H1 (cell line): ENCODE measurements around the gene AVPR1A. TPM values are rescaled to one million over a fixed set of nuclear protein-coding genes. Genes with fewer than 3 reads are reported as not detected.

Experiments
- FOSL1 ChIP-seq: IDR thresholded peaks from 2 replicates; pipeline ENCODE4 v1.6.1; 2011; ENCODE audit warnings: mild to moderate bottlenecking, low read depth, low read length, moderate library complexity; ENCODE audit not compliant: insufficient read depth
- KDM5A ChIP-seq: fragments of 200-600 bp; IDR thresholded peaks from 2 replicates; pipeline ENCODE4 v1.7.1; 2012; ENCODE audit warnings: mild to moderate bottlenecking, low read length, inconsistent platforms, mixed read lengths
- POLR2AphosphoS5 ChIP-seq: IDR thresholded peaks from 2 replicates; pipeline ENCODE4 v1.6.1; 2011; ENCODE audit warnings: low read depth, low read length
- RBBP5 ChIP-seq: IDR thresholded peaks from 2 replicates; pipeline ENCODE4 v1.7.1; 2012; ENCODE audit warnings: low read depth, mild to moderate bottlenecking, inconsistent platforms, low read length, moderate library complexity, borderline replicate concordance
- TEAD4 ChIP-seq: IDR thresholded peaks from 2 replicates; pipeline ENCODE4 v1.6.1; 2012; ENCODE audit warnings: low read depth, low read length, inconsistent platforms, mixed read lengths
- polyA plus RNA-seq, 7 experiments: library from polyadenylated mRNA; depleted of rRNA in 3 of 7; stranded (reverse) in 5 of 7; unstranded in 2 of 7; fragments of >200 nt in 5 of 7; fragments of 200-250 nt in 2 of 7; gene quantifications; 1 replicate in 5 of 7; 2 replicates in 1 of 7; 4 replicates in 1 of 7; pipeline versions ENCODE4 v1.2.1 to v1.2.3, GENCODE V29; 2011 to 2013; ENCODE audit warnings: missing spikeins in 2 of 7, mixed read lengths in 2 of 7
- total RNA-seq: library from RNA; stranded (reverse); fragmentation: NEBNext Ultra II Directional; extraction: Animal tissue kit (Norgen Biotek cat#: 25700); gene quantifications from 2 replicates; pipeline ENCODE4 v1.2.1, GENCODE V29; 2021
- TF ChIP-seq, protein P1 (sequence below): fragments of 300-600 bp; sonication (generic); IDR thresholded peaks from 2 replicates; pipeline ENCODE4 v1.7.1; 2012; ENCODE audit warnings: low read length, moderate library complexity, mild to moderate bottlenecking, inconsistent platforms; ENCODE audit not compliant: insufficient replicate concordance

AVPR1A gene
- total and polyA plus RNA-seq, 2 of the 8 experiments (the other 6 are each of a cell fraction or from before 2014, with no cell fraction given), result 0.14 to 0.20 TPM

GRCh38 chr12:63095369-63095980, 55.5 kb downstream of the AVPR1A start (continued):
- TF ChIP-seq, protein P1, sequence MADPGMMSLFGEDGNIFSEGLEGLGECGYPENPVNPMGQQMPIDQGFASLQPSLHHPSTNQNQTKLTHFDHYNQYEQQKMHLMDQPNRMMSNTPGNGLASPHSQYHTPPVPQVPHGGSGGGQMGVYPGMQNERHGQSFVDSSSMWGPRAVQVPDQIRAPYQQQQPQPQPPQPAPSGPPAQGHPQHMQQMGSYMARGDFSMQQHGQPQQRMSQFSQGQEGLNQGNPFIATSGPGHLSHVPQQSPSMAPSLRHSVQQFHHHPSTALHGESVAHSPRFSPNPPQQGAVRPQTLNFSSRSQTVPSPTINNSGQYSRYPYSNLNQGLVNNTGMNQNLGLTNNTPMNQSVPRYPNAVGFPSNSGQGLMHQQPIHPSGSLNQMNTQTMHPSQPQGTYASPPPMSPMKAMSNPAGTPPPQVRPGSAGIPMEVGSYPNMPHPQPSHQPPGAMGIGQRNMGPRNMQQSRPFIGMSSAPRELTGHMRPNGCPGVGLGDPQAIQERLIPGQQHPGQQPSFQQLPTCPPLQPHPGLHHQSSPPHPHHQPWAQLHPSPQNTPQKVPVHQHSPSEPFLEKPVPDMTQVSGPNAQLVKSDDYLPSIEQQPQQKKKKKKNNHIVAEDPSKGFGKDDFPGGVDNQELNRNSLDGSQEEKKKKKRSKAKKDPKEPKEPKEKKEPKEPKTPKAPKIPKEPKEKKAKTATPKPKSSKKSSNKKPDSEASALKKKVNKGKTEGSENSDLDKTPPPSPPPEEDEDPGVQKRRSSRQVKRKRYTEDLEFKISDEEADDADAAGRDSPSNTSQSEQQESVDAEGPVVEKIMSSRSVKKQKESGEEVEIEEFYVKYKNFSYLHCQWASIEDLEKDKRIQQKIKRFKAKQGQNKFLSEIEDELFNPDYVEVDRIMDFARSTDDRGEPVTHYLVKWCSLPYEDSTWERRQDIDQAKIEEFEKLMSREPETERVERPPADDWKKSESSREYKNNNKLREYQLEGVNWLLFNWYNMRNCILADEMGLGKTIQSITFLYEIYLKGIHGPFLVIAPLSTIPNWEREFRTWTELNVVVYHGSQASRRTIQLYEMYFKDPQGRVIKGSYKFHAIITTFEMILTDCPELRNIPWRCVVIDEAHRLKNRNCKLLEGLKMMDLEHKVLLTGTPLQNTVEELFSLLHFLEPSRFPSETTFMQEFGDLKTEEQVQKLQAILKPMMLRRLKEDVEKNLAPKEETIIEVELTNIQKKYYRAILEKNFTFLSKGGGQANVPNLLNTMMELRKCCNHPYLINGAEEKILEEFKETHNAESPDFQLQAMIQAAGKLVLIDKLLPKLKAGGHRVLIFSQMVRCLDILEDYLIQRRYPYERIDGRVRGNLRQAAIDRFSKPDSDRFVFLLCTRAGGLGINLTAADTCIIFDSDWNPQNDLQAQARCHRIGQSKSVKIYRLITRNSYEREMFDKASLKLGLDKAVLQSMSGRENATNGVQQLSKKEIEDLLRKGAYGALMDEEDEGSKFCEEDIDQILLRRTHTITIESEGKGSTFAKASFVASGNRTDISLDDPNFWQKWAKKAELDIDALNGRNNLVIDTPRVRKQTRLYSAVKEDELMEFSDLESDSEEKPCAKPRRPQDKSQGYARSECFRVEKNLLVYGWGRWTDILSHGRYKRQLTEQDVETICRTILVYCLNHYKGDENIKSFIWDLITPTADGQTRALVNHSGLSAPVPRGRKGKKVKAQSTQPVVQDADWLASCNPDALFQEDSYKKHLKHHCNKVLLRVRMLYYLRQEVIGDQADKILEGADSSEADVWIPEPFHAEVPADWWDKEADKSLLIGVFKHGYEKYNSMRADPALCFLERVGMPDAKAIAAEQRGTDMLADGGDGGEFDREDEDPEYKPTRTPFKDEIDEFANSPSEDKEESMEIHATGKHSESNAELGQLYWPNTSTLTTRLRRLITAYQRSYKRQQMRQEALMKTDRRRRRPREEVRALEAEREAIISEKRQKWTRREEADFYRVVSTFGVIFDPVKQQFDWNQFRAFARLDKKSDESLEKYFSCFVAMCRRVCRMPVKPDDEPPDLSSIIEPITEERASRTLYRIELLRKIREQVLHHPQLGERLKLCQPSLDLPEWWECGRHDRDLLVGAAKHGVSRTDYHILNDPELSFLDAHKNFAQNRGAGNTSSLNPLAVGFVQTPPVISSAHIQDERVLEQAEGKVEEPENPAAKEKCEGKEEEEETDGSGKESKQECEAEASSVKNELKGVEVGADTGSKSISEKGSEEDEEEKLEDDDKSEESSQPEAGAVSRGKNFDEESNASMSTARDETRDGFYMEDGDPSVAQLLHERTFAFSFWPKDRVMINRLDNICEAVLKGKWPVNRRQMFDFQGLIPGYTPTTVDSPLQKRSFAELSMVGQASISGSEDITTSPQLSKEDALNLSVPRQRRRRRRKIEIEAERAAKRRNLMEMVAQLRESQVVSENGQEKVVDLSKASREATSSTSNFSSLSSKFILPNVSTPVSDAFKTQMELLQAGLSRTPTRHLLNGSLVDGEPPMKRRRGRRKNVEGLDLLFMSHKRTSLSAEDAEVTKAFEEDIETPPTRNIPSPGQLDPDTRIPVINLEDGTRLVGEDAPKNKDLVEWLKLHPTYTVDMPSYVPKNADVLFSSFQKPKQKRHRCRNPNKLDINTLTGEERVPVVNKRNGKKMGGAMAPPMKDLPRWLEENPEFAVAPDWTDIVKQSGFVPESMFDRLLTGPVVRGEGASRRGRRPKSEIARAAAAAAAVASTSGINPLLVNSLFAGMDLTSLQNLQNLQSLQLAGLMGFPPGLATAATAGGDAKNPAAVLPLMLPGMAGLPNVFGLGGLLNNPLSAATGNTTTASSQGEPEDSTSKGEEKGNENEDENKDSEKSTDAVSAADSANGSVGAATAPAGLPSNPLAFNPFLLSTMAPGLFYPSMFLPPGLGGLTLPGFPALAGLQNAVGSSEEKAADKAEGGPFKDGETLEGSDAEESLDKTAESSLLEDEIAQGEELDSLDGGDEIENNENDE, result no peak
- TF ChIP-seq TEAD4 (no peak), KDM5A (no peak), POLR2AphosphoS5 (no peak), RBBP5 (no peak), FOSL1 (no peak)
